ENCODE results near the gene PARD6G.

DNA sequence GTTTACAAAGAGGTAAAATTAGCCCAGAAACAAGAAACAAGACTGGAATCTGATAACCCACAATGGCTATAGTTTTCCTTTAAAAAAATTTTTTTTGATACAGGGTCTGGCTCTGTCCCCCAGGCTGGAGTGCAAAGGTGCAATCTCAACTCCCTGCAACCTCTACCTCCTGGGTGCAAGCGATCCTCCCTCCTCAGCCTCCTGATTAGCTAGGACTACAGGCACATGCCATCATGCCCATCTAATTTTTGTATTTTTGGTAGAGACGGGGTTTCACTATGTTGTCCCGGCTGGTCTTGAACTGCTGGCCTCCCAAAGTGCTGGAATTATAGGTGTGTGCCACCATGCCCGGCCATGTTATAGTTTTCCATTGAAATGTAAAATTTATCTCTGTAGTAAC lies 12.3 kb upstream of the PARD6G start:
- TF ChIP-seq POLR2AphosphoS5 (IDR thresholded peaks at IDR 0.05; ENCODE audit: low read depth, low read length) (no peak), SPI1 (IDR thresholded peaks at IDR 0.05; ENCODE audit: low read depth, low read length) (no peak), POLR2A (IDR thresholded peaks at IDR 0.05; ENCODE audit: low read depth, low read length) (no peak), POU2F2 (IDR thresholded peaks at IDR 0.05; ENCODE audit: low read depth, low read length) (no peak), TAF1 (IDR thresholded peaks at IDR 0.05; ENCODE audit: low read depth, low read length) (no peak)
